ENCODE data around the gene PTPRG.

The PTPRG gene

DNA sequence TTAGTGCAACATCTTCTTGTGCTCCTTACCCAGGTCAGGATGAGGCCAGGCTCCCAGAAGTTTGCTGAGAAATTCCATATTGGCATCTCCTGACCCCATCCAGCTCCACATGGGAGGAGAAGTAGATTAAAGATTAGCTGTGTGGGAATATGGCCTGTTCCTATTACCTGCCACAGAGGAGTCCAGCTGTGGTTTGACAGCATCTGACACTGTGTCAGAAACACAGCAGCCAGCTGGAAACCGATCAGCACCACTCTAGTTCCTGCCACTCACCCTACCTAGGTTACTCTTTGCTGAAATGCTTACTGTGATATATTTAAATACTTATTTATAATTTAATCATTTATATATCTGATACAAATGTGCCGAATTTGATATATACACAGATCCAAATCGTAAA, 551.7 kb downstream of the PTPRG start:
- Histone ChIP-seq H3K36me3 (ENCODE audit: control insufficient read depth, insufficient read depth, low read length) (no peaks in the 10 kb centered on the region), H3K4me3 (replicated peaks; ENCODE audit: low read depth, low read length) (no peak overlapping the region), H3K27me3 (replicated peaks; ENCODE audit: control insufficient read depth, insufficient read depth, low read length) (no peaks in the 10 kb centered on the region)
- TF ChIP-seq, protein P1, sequence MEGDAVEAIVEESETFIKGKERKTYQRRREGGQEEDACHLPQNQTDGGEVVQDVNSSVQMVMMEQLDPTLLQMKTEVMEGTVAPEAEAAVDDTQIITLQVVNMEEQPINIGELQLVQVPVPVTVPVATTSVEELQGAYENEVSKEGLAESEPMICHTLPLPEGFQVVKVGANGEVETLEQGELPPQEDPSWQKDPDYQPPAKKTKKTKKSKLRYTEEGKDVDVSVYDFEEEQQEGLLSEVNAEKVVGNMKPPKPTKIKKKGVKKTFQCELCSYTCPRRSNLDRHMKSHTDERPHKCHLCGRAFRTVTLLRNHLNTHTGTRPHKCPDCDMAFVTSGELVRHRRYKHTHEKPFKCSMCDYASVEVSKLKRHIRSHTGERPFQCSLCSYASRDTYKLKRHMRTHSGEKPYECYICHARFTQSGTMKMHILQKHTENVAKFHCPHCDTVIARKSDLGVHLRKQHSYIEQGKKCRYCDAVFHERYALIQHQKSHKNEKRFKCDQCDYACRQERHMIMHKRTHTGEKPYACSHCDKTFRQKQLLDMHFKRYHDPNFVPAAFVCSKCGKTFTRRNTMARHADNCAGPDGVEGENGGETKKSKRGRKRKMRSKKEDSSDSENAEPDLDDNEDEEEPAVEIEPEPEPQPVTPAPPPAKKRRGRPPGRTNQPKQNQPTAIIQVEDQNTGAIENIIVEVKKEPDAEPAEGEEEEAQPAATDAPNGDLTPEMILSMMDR (IDR thresholded peaks at IDR 0.05; ENCODE audit: insufficient read depth, low read length, poor library complexity, severe bottlenecking) = no peak
- no peak for DNase-seq (ENCODE audit: extremely low read depth, insufficient read length)

DNA sequence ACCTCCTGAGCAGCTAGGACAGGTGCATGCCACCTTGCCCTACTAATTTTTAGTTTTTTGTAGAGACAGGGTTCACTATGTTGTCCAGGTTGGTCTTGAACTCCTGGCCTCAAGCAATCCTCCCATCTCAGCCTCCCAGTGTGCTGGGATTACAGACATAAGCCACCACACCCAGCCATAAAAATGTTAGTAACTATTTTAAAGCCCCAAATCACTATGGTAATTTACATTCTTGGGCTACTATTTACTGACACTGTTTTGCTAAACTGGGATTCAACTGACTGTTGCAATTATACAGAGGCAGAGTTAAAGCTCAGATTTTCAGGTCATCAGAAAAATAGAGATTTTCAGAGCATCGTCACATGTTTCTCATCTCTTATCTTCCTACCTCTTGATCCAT, 553.4 kb downstream of the PTPRG start:
- TF ChIP-seq, protein P1 (IDR thresholded peaks at IDR 0.05; ENCODE audit: insufficient read depth, low read length, poor library complexity, severe bottlenecking) = no peak
- H3K4me3 ChIP-seq (replicated peaks; ENCODE audit: low read depth, low read length) = no peak overlapping the region

DNA sequence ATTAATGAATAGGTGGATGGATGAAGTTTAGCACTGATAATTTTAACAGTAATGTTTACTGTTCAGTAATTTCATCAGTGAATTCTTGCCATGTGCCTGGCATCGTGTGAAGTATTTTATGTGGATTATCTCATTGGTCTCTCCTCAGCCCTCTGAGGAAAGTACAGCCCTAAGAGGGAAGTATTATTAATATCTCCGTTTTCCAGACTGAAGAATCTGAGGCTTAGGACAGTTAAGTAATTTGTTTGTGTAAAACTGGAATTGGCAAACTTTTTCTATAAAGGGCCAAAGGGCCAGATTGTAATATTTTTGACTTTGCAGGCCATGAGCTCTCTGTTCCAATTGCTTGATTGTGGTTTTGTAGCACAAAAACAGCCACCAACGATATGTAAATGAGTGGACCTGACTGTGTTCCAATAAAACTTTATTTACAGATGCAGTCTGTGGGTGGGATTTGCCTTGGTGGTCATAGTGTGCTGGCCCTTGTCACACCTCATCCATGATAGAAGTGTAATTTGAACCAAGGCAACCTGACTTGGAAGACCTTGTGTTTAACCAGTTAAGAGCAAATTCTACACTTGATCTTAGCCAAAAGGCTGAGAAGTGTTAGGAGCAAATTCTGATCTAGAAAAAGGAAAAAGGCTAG, 556.7 kb downstream of the PTPRG start:
- H3K27me3 ChIP-seq (replicated peaks; ENCODE audit: control insufficient read depth, insufficient read depth, low read length) = no peaks in the 10 kb centered on the region
- H3K36me3 ChIP-seq (ENCODE audit: control insufficient read depth, insufficient read depth, low read length) = no peaks in the 10 kb centered on the region
- DNase-seq (ENCODE audit: extremely low read depth, insufficient read length) = no peak
- H3K4me3 ChIP-seq (replicated peaks; ENCODE audit: low read depth, low read length) = no peak overlapping the region
- TF ChIP-seq, protein P1 (IDR thresholded peaks at IDR 0.05; ENCODE audit: insufficient read depth, low read length, poor library complexity, severe bottlenecking) = no peak

More for the DNA sequence above, 553.4 kb downstream of the PTPRG start:
- DNase-seq (ENCODE audit: extremely low read depth, insufficient read length) = no peak
- Histone ChIP-seq H3K27me3 (replicated peaks; ENCODE audit: control insufficient read depth, insufficient read depth, low read length) (no peaks in the 10 kb centered on the region), H3K36me3 (ENCODE audit: control insufficient read depth, insufficient read depth, low read length) (no peaks in the 10 kb centered on the region)

- Histone ChIP-seq H3K4me3 (replicated peaks; ENCODE audit: low read depth, low read length) (no peak overlapping the region), H3K27me3 (replicated peaks; ENCODE audit: control insufficient read depth, insufficient read depth, low read length) (no peaks in the 10 kb centered on the region), H3K36me3 (ENCODE audit: control insufficient read depth, insufficient read depth, low read length) (no peaks in the 10 kb centered on the region)
- TF ChIP-seq, protein P1 (IDR thresholded peaks at IDR 0.05; ENCODE audit: insufficient read depth, low read length, poor library complexity, severe bottlenecking) = no peak
- no peak for DNase-seq (ENCODE audit: extremely low read depth, insufficient read length)
These were observed 557.8 kb downstream of the PTPRG start for GRCh38 chr3:62119139-62119538.

GRCh38 chr3:62122819-62123218, 561.4 kb downstream of the PTPRG start:
- TF ChIP-seq, protein P1 (IDR thresholded peaks at IDR 0.05; ENCODE audit: insufficient read depth, low read length, poor library complexity, severe bottlenecking) = no peak

GRCh38 chr3:62125380-62125779, 564.0 kb downstream of the PTPRG start:
- TF ChIP-seq, protein P1 (IDR thresholded peaks at IDR 0.05; ENCODE audit: insufficient read depth, low read length, poor library complexity, severe bottlenecking) = no peak
- no peak overlapping the region for H3K4me3 ChIP-seq (replicated peaks; ENCODE audit: low read depth, low read length)
- H3K36me3 ChIP-seq (ENCODE audit: control insufficient read depth, insufficient read depth, low read length) = no peaks in the 10 kb centered on the region
- no peak for DNase-seq (ENCODE audit: extremely low read depth, insufficient read length)
- no peaks in the 10 kb centered on the region for H3K27me3 ChIP-seq (replicated peaks; ENCODE audit: control insufficient read depth, insufficient read depth, low read length)

More at GRCh38 chr3:62122819-62123218, 561.4 kb downstream of the PTPRG start:
- no peak overlapping the region for H3K4me3 ChIP-seq (replicated peaks; ENCODE audit: low read depth, low read length)
- no peak for DNase-seq (ENCODE audit: extremely low read depth, insufficient read length)
- H3K36me3 ChIP-seq (ENCODE audit: control insufficient read depth, insufficient read depth, low read length) = no peaks in the 10 kb centered on the region
- H3K27me3 ChIP-seq (replicated peaks; ENCODE audit: control insufficient read depth, insufficient read depth, low read length) = no peaks in the 10 kb centered on the region
